D341Med (cell line): ENCODE results near the gene SH2D2A.

Experiments
- DNase-seq: peaks from one replicate; pipeline ENCODE4 v3.0.0; 2012; ENCODE audit warnings: low spot score

Gene SH2D2A

DNA sequence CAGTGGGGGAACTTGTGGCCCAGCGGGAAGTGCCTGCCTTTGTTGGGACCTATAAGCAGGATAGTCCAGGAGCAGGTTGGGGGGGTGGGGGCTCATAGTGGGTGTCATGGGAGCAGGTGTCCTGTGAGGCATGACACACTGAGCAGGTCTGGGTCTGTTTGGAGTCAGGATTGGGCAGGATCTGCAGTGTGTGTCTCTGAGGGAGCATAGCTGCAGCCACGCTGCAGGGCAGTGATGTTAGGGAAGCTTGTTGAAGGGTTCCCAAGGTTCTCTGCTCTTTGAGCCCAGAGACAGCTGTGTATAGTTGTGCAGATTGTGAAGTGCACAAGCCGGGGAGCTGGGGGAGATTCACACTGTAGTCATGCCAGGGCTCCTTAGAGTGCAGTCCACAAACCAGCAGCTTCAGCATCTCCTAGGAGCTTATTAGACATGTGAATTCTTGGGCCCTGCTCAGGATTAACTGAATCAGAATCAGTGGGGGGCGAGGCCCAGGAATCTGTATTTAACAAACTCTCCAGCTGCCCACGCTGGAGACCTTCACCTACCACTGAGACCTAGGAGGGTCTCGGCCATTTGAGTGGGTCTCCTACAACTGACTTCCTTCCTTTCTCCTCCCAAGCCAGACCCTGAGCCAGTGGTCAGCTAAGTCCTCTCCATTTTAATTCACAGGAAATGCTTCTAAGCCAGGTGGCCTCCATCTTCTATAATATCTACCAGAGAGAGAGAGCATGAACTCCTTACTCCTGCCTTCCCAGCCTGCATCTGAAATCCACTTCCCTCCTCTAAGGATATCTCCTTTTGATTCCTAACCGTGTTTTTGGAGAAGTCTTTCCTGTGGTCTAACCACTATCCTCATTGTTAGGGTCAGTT is 31.2 kb upstream of the SH2D2A start:
- no peak for DNase-seq

DNA sequence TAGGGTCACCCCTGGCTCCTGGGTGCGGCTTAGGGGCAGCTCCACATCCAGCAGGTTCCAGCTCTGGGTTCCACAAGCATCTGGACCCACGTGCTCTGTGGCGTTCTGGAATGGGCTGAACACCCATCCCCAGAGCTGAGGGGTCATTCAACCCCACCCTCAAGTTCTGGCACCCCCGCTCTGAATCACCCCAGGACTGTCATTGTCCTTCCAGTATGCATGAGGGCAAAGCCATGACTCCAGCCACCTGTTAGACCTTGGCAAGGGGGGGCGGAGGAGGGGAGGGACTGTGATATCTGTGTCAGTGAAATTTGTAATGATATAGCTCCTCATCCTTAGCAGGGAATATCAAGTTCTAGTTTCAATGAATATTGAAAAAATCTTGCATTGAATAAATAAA is 30.0 kb upstream of the SH2D2A start:
- DNase-seq: no peak

DNA sequence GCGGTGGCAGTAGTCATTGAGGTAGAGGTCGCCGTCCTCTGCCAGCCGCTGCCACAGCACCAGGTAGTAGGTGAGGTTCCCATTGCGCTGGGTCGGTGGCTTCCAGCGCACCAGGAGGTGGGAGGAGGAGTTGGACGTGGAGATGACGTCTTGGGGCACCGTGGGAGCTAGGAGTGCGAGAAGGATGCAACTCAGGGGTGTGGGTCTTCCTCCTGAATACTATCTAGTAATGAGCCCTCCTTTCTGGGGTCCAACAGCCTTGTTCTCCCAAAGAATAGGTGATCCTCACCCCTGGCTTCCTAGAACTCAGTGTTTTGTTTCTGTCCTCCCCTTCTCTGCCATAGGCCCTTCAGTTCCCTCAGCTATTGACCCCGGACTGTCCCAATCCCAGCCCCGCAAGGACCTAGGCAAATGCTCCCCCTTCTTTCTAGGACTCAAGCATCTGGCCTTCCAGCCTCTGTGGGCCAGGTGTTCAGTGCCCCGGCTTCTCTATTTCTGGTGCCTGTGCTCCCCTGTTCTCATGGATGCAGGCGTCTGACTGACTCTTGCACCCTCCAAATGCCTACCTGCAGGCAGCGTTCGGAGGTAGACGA is 29.4 kb upstream of the SH2D2A start:
- no peak for DNase-seq

DNA sequence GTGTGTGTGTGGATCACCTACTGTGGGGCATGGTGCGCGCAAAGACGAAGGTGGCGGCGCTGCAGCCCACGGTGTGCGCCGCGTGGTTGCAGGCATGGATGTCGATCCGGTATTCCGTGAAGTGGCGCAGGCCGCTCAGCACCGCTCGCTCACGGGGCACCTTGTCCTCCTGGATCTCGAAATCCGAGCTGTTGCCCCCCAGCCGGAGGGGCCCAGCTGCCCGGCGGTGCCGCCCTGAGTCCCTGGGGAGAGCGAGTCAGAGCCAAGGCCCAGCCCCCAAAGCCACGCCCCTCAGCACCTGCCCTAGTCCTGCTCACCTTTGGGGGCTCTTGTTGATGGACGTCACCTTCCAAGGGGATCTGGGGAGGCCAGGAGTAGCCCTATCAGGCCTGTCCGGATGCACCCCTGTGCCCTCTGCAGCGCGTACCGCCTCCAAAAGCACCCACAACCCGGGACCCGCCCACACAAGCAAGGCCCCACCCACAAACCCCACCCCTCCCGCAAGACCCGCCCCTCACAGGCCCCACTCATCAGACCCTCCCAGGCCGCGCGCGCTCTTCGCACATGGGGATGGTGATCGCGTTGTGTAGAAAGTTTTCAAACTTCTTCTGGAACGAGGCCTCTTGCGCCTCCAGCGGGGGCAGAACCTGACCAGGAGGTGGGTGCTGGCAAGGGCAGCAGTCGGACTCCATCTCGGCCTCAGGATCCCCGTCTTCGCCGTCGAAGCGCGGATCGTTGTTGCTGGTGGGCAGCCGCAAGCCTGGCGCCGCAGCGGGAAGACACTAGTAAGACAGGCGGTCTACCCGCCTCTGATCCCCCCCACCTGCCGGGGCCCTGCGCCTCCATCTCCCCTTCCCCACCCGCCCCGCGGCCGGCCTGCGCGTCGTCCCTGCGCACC is 28.7 kb upstream of the SH2D2A start:
- DNase-seq: no peak

DNA sequence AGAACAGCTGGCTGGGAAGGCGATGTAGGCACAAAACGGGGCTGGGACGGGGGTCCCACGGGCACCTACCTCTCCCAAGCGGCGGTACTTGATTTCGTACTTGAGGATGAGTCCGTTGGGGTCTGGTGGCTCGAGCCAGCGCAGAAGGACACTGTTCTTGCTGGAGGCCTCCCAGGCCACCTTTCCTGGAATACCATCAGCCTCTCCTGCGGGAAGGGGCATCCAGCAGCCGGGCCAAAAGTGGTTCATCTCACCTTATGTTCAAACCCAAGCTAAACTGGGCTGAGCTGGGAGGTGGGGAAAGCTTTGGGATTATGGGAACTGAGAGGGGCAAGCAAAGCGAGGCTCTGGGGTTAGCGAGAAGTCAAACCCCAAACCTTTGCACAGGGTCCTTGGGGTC is 28.0 kb upstream of the SH2D2A start:
- no peak for DNase-seq

DNA sequence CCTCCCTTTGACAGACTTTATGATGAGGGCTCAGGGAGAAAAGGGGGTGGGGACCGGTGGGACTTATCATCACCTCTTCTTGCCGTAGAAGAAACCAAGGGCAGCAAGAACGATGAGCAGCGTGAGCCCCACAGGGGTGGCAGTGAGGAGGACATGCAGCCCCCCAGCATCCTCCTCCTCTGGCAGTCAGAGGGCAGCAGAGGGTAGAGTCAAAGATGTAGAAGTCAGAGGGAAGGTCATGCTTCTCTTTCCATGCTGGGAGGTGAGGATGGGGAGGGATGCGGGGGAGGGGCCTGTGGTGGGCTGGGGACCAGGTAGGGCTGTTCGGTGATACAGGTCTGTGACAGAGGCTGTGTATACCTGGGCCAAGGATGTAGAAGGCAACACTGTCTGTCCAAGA is 27.5 kb upstream of the SH2D2A start:
- no peak for DNase-seq

DNA sequence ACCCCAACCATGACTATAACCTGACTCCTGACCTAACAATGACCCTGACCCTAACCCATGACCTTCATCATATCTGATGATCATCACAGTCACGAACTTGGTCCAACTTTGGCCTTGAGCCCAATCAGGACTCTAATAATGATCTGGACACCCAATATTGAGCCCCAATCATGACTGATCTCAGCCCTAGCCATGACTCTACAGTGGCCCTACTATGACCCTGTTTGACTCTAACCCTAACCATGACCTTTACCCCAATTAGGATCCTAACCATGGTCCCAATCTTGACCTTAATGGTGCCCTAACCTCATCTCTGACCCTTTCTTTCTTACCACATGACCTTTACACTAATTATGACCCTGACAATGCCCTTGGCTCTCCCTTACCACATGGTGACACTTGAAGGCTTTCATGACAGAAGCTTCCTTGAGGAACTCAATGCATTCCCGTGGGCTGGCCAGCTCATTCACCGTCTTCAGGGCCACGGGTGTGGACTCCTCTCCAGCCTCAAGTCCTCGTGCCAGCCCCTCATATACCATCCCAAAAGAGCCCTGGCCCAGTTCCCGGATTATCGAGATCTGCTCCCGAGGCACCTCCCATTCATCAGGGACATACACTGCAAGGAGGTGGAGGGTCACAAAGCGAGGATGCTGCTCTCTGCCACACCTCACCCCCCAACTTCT is 26.1 kb upstream of the SH2D2A start:
- no peak for DNase-seq

DNA sequence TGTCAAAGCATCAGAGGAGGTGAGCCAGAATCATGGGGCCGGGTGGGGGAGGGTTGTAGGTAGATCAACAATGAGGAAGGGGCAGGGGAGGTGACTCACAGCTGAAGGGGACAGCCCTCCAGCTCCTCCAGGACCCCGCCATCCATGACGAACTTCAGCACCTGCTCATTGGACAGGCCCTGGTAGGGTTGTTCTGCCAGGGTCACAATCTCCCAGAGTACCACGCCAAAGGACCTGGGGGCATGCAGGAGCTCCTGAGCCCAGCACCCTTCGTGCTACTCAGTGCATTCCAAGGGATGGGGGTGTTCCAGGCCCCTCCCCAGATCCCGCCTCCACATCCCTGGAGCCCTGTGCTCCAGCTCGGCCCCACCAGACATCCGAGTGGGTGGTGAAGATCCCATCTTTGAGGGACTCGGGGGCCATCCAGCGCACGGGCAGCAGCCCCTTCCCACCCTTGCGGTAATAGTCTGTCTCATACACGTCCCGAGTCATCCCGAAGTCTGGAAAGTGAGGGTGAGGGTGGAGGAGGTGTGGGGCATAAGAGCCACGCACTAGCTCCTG is 24.7 kb upstream of the SH2D2A start:
- no peak for DNase-seq

DNA sequence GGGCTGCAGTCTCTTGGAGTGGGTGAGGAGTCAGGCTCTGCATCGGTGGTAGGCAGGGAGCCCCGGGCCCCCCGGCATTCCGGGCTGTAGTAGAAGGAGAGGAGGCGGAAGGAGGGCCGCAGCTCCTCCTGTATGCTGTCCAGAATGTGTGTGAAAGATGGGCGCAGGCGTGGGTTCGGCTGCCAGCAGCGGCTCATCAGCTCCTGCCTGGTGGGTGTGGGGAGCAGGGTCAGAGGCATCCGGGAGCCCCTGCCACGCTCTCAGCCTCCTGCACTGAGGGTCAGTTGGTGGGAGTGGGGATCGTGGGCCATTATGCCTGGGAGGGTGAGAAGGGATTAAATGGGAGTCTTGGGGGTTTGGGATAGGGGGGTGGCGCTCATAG is 24.2 kb upstream of the SH2D2A start:
- no peak for DNase-seq

DNA sequence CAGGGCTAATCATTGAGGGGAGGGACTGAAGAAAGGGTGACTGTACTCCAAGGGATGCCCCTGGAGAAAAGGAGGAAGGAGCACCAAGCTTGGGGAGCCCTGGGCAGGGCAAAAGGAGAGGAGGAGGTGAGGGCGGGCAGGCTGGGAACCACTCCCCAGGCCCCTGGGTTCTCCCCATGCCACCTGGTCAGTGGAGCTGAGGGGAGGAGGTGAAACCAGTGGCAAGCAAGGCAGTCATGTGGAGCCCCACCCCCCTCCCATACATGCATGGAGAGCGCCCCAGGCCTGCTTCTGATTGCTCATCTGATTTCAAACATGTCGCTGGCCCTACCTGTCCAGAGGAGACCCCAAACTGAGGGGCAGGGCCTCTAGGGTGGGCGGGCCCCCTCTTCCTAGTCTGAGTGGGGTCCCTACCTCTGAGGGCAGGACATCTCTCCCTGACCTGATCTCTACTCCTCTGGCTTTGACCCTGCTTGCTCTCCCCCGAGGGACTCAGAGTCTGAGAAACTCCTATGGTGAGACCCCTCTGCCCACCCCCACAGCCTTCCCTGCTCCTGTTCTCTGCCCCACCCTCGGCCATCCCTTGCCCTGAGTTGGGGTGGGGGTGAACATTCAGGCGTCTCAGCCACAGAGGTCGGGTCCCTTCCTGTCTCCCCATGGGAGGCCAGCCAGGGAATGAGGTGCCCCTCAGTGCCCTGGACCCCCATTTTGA is 23.7 kb upstream of the SH2D2A start:
- no peak for DNase-seq

DNA sequence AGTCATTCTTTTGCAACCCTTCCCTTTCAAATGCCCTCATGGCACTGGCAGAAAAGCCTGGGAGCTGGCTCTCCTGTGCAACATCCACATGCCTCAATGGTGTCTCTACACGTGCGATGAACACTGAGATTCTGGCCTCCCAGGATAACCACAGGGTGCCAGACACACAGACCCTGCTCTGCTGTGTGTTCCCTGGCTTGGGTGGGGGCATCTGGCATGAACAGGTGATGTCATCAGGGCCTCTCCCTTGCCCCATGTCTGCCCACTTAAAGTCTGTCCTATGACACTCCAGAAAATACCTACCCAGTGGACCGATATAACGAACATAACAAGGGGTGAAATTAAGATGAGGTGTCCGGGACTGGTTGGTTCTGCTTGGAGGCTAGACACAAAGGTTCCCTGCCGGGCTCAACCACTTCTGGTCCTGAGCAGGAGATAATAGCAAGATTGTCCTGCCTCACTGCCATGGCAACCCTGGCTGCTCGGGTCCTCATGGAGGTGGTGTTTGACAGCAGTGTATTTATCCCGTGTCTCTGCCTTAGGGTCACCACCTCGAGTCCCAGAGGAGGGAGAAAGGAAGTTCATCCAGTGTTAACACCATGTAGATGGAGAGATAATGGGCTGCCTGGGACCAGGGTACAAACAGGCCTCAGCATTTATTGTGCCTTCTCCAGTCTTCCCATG is 22.9 kb upstream of the SH2D2A start:
- no peak for DNase-seq

DNA sequence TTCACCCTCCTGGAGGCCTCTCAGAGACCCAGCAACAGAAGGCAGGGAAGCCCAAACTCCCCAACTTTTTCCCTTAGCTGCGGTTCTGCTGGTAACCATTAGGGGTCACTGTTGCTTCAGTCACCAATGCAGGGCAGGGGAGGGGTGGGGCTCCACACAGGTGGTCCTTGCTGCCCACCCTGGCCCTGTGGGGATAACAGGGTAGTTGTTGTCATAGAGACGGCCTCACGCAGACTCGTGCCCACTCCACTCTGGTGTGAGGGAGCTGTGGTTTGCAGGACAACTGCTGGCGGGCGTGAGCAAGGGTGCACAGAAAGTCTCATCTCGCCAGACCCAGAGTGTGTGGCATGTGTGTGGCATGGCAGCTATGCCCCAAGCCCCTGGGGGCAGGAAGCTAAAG is 22.3 kb upstream of the SH2D2A start:
- DNase-seq: peak; percentile 86

DNA sequence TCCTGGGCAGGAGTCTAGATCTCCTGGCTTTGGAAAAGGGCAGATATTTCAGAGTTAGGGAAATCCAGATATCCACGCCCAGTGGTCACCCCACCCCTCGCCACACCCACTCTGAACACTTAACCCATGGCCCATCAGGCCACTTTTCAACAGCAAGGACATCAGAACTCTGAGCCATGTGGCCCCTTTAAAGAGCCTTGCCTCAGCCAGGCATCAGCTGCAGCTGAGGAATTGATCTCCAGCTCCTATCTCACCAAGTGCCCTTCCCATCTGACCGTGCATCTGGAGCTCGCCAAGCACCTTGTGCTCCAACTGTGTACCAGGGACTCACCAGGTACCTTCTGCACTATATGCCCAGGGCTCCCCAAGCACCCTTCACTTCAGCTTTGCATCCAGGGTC is 20.2 kb upstream of the SH2D2A start:
- no peak for DNase-seq

DNA sequence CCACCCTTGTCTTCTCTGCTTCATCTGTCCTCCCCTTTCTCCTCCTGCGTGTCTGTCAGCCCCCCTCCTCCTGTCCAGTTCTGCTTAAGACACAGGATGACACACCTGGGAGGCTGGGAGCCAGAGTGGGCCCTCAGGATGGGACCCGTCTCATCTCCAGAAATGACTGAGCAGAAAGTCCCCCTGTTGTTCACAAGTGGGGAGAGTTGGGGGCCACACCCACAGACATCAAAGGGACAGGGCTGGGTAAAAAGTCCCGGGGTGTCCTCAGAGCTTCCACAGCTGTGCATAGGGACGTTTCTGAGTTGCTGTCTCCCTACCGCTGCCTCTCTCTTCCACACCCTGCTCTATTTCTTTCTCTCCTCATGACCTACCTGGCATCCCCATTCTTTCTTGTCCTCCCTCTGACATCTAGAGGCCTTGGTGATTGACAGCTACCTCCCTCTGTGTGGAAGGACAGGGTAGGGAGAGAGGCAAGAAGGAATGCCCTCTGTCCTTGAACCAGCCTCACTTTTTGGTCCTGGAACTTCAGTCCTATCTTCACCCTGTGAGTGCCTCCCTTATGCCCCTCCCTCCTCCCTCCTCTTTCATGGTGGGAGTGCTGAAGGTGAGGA is 19.5 kb upstream of the SH2D2A start:
- no peak for DNase-seq

DNA sequence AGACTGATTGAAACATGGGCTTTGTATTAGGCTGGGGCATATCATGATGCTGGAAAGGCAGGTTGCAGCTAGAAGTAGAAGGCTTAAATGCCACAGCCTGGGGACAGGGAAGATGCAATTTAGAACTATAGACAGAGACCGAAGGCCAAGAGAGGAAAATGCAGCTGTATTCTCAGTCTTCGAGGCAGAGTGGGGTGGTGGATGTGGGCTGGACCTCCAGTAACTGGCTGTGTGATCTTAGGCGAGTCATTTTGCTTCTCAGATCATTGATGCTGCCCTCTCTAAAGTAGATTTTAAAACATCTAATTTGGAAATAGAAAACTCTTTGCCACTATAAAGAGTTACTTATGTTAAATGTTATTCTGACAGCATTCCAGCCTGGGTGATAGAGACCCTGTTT is 17.7 kb upstream of the SH2D2A start:
- no peak for DNase-seq

DNA sequence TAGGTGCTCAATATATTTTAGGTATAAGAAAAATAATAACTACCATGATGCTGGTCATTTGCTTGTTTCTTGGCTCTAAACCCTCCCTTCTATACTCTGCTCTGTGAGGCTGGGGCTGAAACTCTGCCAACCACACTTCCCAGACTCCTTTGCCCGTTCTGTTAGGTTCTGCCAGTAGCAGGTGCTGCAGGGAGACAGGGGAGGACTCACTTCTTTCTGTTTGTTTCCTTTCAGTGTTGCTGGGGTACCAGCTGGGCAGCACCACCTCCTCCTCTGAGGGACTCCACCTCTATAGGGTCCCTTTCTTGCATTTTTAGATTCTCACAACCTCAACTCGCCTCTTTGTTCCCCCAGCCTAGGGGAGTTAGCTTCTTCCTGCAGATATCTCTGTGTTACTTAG is 17.0 kb upstream of the SH2D2A start:
- DNase-seq: no peak

DNA sequence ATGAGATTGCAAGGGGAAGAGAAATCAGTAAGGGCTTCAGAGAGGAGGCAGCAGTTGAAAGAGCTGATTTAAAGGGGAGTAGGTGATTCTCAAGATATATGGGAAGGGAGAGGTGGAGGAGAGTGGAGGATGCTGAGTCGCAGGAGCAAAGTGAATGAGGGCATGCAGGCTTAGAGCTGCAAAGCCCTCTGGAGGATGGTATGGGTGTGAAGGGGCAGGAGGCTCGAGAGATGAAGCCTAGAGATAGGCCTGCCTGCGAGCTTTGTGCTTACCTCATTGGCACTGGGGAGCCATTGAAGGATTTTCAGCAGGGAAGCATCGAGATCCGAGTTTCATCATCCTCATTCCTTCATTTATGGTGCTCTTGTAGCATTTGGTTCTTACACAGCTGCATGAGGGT is 15.8 kb upstream of the SH2D2A start:
- DNase-seq: no peak

DNA sequence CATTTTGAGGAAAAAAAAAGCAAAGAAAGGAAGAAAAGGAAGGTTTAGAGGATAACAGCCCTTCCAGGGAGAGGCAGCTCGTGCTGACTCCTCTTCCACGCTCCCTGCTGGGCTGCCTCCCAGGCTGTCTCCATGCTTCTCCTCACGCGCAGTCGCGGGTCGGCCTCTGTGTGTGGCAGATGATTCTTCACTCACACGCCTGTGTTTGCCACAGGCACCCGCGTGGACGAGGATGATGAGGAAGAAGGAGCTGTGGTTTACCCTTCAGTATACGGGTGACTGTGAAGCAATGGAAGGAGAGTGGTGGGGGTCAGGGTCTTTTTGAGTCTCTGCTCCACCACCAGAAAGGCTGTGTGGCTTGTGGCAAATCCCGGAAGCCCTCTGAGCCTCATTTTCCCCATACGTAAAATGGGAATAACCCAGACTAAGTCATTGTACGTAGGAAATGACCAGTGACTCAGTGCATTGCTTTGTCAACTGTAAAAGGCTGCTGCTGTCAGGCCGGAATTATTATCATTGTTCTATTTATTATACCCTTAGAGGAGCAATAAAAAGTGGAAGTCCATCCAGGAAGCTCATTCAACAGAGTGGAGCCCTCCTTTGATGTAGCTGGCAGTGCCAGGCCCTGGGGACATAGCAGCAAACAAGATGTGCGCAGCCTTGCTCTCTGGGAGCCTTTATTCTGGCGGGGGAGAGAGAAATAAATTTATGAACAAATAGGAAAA is 11.9 kb upstream of the SH2D2A start:
- DNase-seq: no peak

DNA sequence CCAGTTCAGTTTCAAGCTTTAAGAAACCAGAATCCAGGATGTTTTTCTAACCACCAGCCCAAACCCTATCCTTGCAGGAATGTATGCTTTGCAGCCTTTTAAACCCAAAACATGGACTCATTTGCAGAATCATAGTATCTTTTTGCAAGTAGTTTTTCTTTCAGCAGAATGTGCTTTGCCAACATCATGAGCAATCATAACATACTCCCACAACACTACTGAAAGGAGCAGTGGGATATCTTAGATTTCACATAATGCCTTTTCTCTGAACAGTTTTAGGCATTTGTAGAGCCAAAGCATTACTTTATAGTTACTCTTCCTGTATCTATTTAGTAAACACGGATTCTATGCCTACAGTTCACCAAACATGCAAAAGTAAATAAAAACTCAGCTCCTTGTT is 10.0 kb upstream of the SH2D2A start:
- no peak for DNase-seq
